NCI-H748 treated with DMSO at 0.1 percent for 48 hours (cell line): ENCODE data around the gene RHOT2.

Source experiments
- DNase-seq: peaks from one replicate; lab custom pipeline; 2025; lab: John Stamatoyannopoulos, UW

RHOT2 gene

GRCh38 chr16:667780-668518 is at the start of gene RHOT2:
Gene RHOT2, plus strand, starts transcription at chr16:668132. Its CDS starts 68 bp downstream, at chr16:668200.
- peak; percentile 41 for DNase-seq

- DNase-seq = no peak
Measured at GRCh38 chr16:619476-620100, 48.3 kb upstream of the RHOT2 start.

GRCh38 chr16:620700-621525 is 47.0 kb upstream of the RHOT2 start:
- no peak for DNase-seq

GRCh38 chr16:621526-622105 is 46.3 kb upstream of the RHOT2 start:
- DNase-seq = no peak

- DNase-seq = no peak
Measured at GRCh38 chr16:622920-623280, 45.0 kb upstream of the RHOT2 start.

GRCh38 chr16:624526-625070 is 43.3 kb upstream of the RHOT2 start:
- no peak for DNase-seq

- DNase-seq = no peak
Measured at GRCh38 chr16:625117-625976, 42.6 kb upstream of the RHOT2 start.

- DNase-seq = no peak
Measured at GRCh38 chr16:625977-626765, 41.8 kb upstream of the RHOT2 start.

GRCh38 chr16:626787-627453 is 41.0 kb upstream of the RHOT2 start:
- no peak for DNase-seq

GRCh38 chr16:627454-628239 is 40.3 kb upstream of the RHOT2 start:
- peak; percentile 21 for DNase-seq

- no peak for DNase-seq
Measured at GRCh38 chr16:628321-629061, 39.4 kb upstream of the RHOT2 start.

- DNase-seq = no peak
Measured at GRCh38 chr16:629185-629832, 38.6 kb upstream of the RHOT2 start.

- no peak for DNase-seq
Measured at GRCh38 chr16:629833-630248, 38.1 kb upstream of the RHOT2 start.

- no peak for DNase-seq
Measured at GRCh38 chr16:630249-630814, 37.6 kb upstream of the RHOT2 start.

- DNase-seq = no peak
Measured at GRCh38 chr16:630815-631405, 37.0 kb upstream of the RHOT2 start, which contains the start of gene WFIKKN1. Gene WFIKKN1, plus strand, starts transcription at chr16:630985. Its CDS starts 269 bp downstream, at chr16:631254.

- no peak for DNase-seq
Measured at GRCh38 chr16:631808-632358, 36.0 kb upstream of the RHOT2 start.
